Measurements from ENCODE around the gene RARB.

The RARB gene

DNA sequence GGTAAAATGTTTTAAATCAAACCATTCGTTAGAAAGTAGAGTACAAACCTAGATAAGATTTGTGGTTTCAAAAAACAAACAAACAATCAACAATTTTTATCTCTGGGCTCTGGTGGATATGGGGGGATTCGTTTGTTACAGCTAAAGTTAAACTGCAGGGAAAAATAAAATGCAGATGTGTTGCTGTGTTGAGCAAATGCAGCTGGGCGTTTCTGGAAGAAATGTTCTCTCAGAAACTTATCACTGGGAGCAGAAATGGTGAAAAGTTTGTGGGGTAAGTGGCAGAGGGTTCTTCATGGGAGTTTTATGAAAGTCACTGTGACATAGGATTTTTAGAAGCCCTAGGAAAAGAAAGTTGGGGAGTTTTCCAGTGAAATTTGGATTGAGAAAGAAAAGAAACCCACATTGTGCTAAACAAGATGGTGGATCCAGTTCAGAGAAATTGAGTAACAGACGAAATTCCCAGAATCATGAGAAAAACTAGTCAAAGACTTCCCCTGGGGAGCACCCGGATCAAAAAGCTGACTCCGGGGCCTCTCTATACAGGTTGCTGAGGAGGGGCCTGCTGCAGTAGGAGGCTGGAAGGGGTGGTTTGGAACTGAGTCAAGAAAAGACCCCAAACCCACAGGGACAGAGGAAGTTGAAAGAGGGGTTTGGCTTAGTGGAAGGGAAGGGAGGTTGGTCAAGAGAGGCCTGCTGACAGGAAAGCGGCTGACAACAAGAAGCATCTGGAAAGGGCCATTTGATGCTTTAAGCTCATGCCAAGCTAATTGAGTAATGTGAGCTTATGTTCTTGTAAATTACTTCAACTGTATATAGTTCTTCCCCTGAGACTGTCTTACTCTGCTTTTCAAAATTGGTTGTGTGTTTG lies 108.7 kb downstream of the RARB start:
- POLR2A ChIA-PET = no interaction called here
- TF ChIP-seq, protein P1, sequence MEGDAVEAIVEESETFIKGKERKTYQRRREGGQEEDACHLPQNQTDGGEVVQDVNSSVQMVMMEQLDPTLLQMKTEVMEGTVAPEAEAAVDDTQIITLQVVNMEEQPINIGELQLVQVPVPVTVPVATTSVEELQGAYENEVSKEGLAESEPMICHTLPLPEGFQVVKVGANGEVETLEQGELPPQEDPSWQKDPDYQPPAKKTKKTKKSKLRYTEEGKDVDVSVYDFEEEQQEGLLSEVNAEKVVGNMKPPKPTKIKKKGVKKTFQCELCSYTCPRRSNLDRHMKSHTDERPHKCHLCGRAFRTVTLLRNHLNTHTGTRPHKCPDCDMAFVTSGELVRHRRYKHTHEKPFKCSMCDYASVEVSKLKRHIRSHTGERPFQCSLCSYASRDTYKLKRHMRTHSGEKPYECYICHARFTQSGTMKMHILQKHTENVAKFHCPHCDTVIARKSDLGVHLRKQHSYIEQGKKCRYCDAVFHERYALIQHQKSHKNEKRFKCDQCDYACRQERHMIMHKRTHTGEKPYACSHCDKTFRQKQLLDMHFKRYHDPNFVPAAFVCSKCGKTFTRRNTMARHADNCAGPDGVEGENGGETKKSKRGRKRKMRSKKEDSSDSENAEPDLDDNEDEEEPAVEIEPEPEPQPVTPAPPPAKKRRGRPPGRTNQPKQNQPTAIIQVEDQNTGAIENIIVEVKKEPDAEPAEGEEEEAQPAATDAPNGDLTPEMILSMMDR (IDR thresholded peaks at IDR 0.05; ENCODE audit: control extremely low read depth, extremely low read depth, low read depth, missing control alignments) = no peak
- CTCF ChIA-PET = interaction anchor here (1.1 kb wide), 1 partner anchor 16 kb away, joined by 3 read pairs; no protein-coding TSS in a partner anchor
- no peak for DNase-seq (ENCODE audit: extremely low spot score)

DNA sequence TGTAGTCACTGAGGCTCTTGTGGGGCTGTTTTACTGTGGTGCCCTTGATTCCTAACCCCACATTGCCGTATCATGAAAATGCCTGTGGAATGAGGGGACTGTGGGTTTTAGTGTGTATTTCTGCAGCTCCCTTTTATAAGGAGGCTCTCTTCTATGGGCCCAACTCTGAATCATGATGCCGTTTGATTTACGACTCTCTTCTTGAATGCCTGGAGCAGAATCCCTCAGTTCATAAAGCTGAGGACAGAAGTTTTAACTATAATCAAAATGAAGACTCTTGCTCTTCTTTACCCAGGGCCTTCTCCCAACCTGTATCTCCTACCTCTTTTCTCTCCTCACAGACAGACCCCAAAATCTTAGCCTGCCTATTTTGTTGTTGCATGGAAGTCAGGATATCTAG lies 109.5 kb downstream of the RARB start:
- ChIA-PET CTCF (no interaction called here), POLR2A (no interaction called here)
- DNase-seq (ENCODE audit: extremely low spot score) = no peak
- TF ChIP-seq, protein P1 (IDR thresholded peaks at IDR 0.05; ENCODE audit: control extremely low read depth, extremely low read depth, low read depth, missing control alignments) = no peak

DNA sequence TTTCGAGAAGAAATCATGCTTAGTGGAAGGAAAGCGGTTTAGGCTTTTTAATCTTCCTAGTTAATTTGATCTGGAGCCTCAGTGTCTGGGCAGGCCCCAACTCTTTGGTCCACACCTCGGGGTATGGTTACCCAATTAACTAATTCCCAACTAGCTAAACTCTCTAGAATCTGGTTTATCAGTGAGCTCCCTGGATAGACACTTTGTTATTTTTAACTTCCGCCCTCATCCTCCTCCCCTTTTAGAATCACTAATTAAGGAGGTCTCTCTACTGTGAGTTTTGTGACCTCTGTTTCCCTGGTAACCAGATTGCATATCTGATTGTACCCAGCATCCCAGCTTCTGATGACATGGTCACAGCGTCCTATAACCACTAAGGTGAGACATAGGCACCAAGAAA lies 112.2 kb downstream of the RARB start:
- ChIA-PET POLR2A (no interaction called here), CTCF (interaction anchor here (0.8 kb wide), 1 partner anchor 9 kb away, joined by 3 read pairs; no protein-coding TSS in a partner anchor)
- TF ChIP-seq, protein P1 (IDR thresholded peaks at IDR 0.05; ENCODE audit: control extremely low read depth, extremely low read depth, low read depth, missing control alignments) = no peak
- DNase-seq (ENCODE audit: extremely low spot score) = no peak

DNA sequence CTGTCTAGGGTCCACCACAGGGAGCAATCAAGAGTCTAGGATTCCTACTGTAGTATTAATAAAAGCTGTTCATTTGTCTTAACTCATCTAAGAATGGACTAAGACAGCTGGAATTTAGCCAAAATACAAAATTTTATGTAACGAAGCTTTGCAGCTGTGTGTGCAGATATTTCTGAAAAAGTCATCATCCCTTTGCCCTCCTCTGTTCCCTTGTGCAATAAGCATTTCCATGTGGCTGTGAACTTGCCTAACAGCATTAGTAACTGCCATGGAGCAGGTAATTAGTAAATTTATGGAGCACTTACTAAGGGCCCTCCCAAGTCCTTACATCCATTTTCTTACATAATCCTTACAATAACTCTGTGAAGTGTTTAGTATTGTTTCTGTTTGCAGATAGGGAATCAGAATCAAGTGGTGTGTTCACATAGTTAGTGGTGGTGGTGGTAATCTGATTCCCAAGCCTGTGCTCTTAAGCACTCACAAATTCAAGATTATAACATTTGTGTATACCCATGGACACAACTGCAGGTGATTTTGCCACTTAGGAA lies 114.5 kb downstream of the RARB start:
- CTCF ChIA-PET = interaction anchor here (1.0 to 1.8 kb wide), 2 partner anchors 10 kb away, joined by 3 to 4 read pairs; no protein-coding TSS in a partner anchor
- POLR2A ChIA-PET = no interaction called here
- TF ChIP-seq, protein P1 (IDR thresholded peaks at IDR 0.05; ENCODE audit: control extremely low read depth, extremely low read depth, low read depth, missing control alignments) = no peak
- no peak for DNase-seq (ENCODE audit: extremely low spot score)

DNA sequence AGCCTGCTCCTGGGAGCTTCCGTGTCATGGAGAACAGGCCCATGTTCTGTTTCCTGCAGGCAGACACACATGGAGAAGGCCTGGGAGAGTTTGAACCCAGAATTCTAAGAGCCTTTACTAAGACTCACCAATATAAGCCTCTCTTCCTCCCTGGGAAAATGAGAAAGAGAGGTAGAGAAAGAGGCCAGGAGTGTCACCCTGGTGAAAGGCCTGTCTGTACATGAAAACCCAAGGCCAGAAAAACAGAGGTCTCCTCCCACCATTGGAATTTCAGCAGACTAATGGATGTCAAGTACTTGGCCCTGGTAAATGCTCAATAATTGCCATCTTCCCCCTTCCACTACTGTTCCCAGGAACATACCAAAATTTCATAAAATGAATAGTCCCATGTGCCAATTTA lies 119.0 kb downstream of the RARB start:
- DNase-seq (ENCODE audit: extremely low spot score) = no peak
- TF ChIP-seq, protein P1 (IDR thresholded peaks at IDR 0.05; ENCODE audit: control extremely low read depth, extremely low read depth, low read depth, missing control alignments) = no peak
- ChIA-PET CTCF (no interaction called here), POLR2A (no interaction called here)

DNA sequence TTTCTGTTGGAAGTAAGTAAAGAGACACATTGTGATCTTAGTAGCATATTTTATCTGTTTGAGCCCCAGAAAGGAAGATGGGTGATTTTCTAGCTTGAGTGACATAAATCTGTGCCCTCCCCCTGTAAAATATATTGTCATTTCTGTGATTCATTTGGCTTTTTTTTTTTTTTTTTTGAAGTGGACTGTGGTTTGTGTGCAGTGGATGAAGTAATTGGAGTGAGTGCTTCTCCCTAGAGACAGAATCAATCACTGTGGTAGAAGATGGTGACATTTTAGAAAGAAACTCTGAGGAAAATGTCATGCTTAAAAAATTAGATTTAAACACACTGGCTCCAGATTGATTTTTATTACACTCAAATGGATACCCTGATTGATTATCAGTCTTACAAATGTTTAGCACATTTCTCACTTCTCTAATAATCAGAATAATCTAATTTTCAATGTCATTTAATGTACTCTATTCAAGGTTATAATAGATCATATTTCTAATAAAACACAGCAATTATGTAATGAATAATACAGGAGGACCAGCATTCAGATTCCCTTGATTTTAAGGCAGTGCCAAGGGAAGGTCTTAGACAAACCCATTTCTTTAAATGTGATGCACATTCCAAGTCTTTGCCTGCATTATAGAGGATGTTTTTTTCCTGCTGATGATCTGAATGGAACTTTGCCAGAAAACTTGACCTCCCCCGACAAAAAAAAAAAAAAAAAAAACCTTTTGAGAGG lies 120.0 kb downstream of the RARB start:
- ChIA-PET POLR2A (no interaction called here), CTCF (interaction anchor here (2.0 kb wide), 1 partner anchor 12 kb away, joined by 5 read pairs; no protein-coding TSS in a partner anchor)
- TF ChIP-seq, protein P1 (IDR thresholded peaks at IDR 0.05; ENCODE audit: control extremely low read depth, extremely low read depth, low read depth, missing control alignments) = no peak

More for the DNA sequence above, 120.0 kb downstream of the RARB start:
- no peak for DNase-seq (ENCODE audit: extremely low spot score)

Measured in GM10248 (cell line).